Measurements from ENCODE around the gene XRRA1. TPM values are rescaled to one million over a fixed set of nuclear protein-coding genes. Genes with fewer than 3 reads are reported as not detected.
"Not testable (repeated sequence)": the region's sequence is repeated elsewhere in the genome, so short reads cannot be mapped to it uniquely, and the experiment has no call there.

The XRRA1 gene
- total RNA-seq, 1 experiment from 2014 or later = 11.9 TPM

- no TSS peak for BruUV-seq (replicated peaks)
Observed at GRCh38 chr11:74896311-74896710, 52.6 kb downstream of the XRRA1 start.

GRCh38 chr11:74895340-74896116 is 53.4 kb downstream of the XRRA1 start:
- Mint-ChIP-seq H3K36me3 (ENCODE audit: insufficient read depth, unreplicated experiment) (no peaks in the 10 kb centered on the region), H3K4me1 (ENCODE audit: low read depth, unreplicated experiment) (no peaks in the 10 kb centered on the region), H3K27ac (ENCODE audit: unreplicated experiment) (no peak overlapping the region), H3K4me3 (ENCODE audit: unreplicated experiment) (no peak overlapping the region), H3K9me3 (ENCODE audit: unreplicated experiment) (peaks cover 35% of the 10 kb centered on the region), H3K27me3 (ENCODE audit: insufficient read depth, unreplicated experiment) (no peaks in the 10 kb centered on the region)
- no peak overlapping the region for H3K4me3 ChIP-seq (ENCODE audit: low read depth, low read length)
- DNase-seq = no peak
- intact Hi-C loops (cut with micrococcal nuclease; ENCODE audit: unreplicated experiment) = no loop called here
- peaks cover 12% of the 10 kb centered on the region for H3K9me3 ChIP-seq
- BruUV-seq (replicated peaks) = no TSS peak
- H3K27me3 ChIP-seq (replicated peaks; ENCODE audit: control insufficient read depth, insufficient read depth, low read length) = no peaks in the 10 kb centered on the region
- ChIA-PET POLR2A (no interaction called here), CTCF (no interaction called here)
- no peak for TF ChIP-seq CTCF (IDR thresholded peaks at IDR 0.05; ENCODE audit: insufficient read depth in 1 of 2, low read depth in 1 of 2, low read length in 1 of 2, severe bottlenecking in 1 of 2, unreplicated experiment in 1 of 2)
- no peaks in the 10 kb centered on the region for H3K4me1 ChIP-seq
- no peaks in the 10 kb centered on the region; the same call in 1 of the 2 replicates for H3K36me3 ChIP-seq (ENCODE audit: control insufficient read depth, insufficient read depth, low read length)

More at GRCh38 chr11:74896311-74896710, 52.6 kb downstream of the XRRA1 start:
- POLR2A ChIA-PET = no interaction called here
- Histone ChIP-seq H3K27me3 (replicated peaks; ENCODE audit: control insufficient read depth, insufficient read depth, low read length) (no peaks in the 10 kb centered on the region), H3K4me1 (no peaks in the 10 kb centered on the region), H3K36me3 (ENCODE audit: control insufficient read depth, insufficient read depth, low read length) (no peaks in the 10 kb centered on the region; the same call in 1 of the 2 replicates), H3K9me3 (peaks cover 19% of the 10 kb centered on the region), H3K4me3 (ENCODE audit: low read depth, low read length) (no peak overlapping the region)
- intact Hi-C loops (cut with micrococcal nuclease; ENCODE audit: unreplicated experiment) = no loop called here
- Mint-ChIP-seq H3K4me1 (ENCODE audit: low read depth, unreplicated experiment) (no peaks in the 10 kb centered on the region), H3K9me3 (ENCODE audit: unreplicated experiment) (peaks cover 41% of the 10 kb centered on the region), H3K36me3 (ENCODE audit: insufficient read depth, unreplicated experiment) (no peaks in the 10 kb centered on the region), H3K27ac (ENCODE audit: unreplicated experiment) (no peak overlapping the region), H3K4me3 (ENCODE audit: unreplicated experiment) (no peak overlapping the region), H3K27me3 (ENCODE audit: insufficient read depth, unreplicated experiment) (no peaks in the 10 kb centered on the region)
- no peak for DNase-seq
- CTCF ChIA-PET = no interaction called here
- no peak for TF ChIP-seq CTCF (IDR thresholded peaks at IDR 0.05; ENCODE audit: insufficient read depth in 1 of 2, low read depth in 1 of 2, low read length in 1 of 2, severe bottlenecking in 1 of 2, unreplicated experiment in 1 of 2)

GRCh38 chr11:74893015-74893414 is 55.9 kb downstream of the XRRA1 start:
- H3K4me3 Mint-ChIP-seq (ENCODE audit: unreplicated experiment); H3K36me3 ChIP-seq (ENCODE audit: control insufficient read depth, insufficient read depth, low read length); intact Hi-C loops (cut with micrococcal nuclease; ENCODE audit: unreplicated experiment); H3K4me3 ChIP-seq (ENCODE audit: low read depth, low read length); BruUV-seq (replicated peaks); H3K36me3 Mint-ChIP-seq (ENCODE audit: insufficient read depth, unreplicated experiment); CTCF ChIA-PET; H3K27me3 ChIP-seq (replicated peaks; ENCODE audit: control insufficient read depth, insufficient read depth, low read length); DNase-seq; H3K4me1 Mint-ChIP-seq (ENCODE audit: low read depth, unreplicated experiment); POLR2A ChIA-PET; H3K27ac Mint-ChIP-seq (ENCODE audit: unreplicated experiment); H3K4me1 ChIP-seq; H3K27me3 Mint-ChIP-seq (ENCODE audit: insufficient read depth, unreplicated experiment): not testable (repeated sequence)
- H3K9me3 ChIP-seq = peaks cover 11% of the 10 kb centered on the region
- H3K9me3 Mint-ChIP-seq (ENCODE audit: unreplicated experiment) = peaks cover 28% of the 10 kb centered on the region
